CD4-positive, alpha-beta T cell treated with Interleukin-6 for 4 hours (primary cell): ENCODE measurements around the gene DKKL1.
"Not testable (repeated sequence)": the region's sequence is repeated elsewhere in the genome, so short reads cannot be mapped to it uniquely, and the experiment has no call there.

ENCODE experiments used
- DNase-seq: peaks from one replicate; pipeline ENCODE4 v3.0.0-alpha.2; 2020; ENCODE audit warnings: mixed read lengths

DKKL1 gene

GRCh38 chr19:49363268-49364082 is at the start of gene DKKL1:
DKKL1 (plus strand) TSS chr19:49363877; CDS start chr19:49363999, 122 bp downstream.
- DNase-seq: peak; percentile 53

GRCh38 chr19:49315111-49315510 is 48.6 kb upstream of the DKKL1 start:
- no peak for DNase-seq

- no peak for DNase-seq
Measured at GRCh38 chr19:49316284-49316683, 47.4 kb upstream of the DKKL1 start.

- no peak for DNase-seq
Measured at GRCh38 chr19:49318296-49318695, 45.4 kb upstream of the DKKL1 start.

- no peak for DNase-seq
Measured at GRCh38 chr19:49324801-49325576, 38.7 kb upstream of the DKKL1 start, which contains the start of gene SLC6A16. SLC6A16 (minus strand) TSS chr19:49325191; CDS start chr19:49311347, 13,844 bp downstream.

- not testable (repeated sequence) for DNase-seq
Measured at GRCh38 chr19:49325756-49326155, 37.9 kb upstream of the DKKL1 start.

GRCh38 chr19:49326165-49326704 is 37.4 kb upstream of the DKKL1 start:
- no peak for DNase-seq

- DNase-seq: peak; percentile 59
Measured at GRCh38 chr19:49327878-49328544, 35.7 kb upstream of the DKKL1 start.

- DNase-seq: no peak
Measured at GRCh38 chr19:49328741-49329140, 34.9 kb upstream of the DKKL1 start.

- DNase-seq: not testable (repeated sequence)
Measured at GRCh38 chr19:49331187-49331586, 32.5 kb upstream of the DKKL1 start.

GRCh38 chr19:49331616-49332055 is 32.0 kb upstream of the DKKL1 start:
- DNase-seq: peak; percentile 67

- not testable (repeated sequence) for DNase-seq
Measured at GRCh38 chr19:49332691-49333417, 30.8 kb upstream of the DKKL1 start.

GRCh38 chr19:49333418-49333805 is 30.3 kb upstream of the DKKL1 start:
- no peak for DNase-seq

- peak; percentile 85 for DNase-seq
Measured at GRCh38 chr19:49333811-49334288, 29.8 kb upstream of the DKKL1 start.

GRCh38 chr19:49335071-49335783 is 28.4 kb upstream of the DKKL1 start, which contains the start of gene CD37:
CD37 (plus strand) TSS chr19:49335406; CDS start chr19:49335541, 135 bp downstream.
- DNase-seq: peak; percentile 69

GRCh38 chr19:49335784-49336481 is 27.7 kb upstream of the DKKL1 start:
- no peak for DNase-seq

- no peak for DNase-seq
Measured at GRCh38 chr19:49336482-49337266, 27.0 kb upstream of the DKKL1 start.

GRCh38 chr19:49337267-49338022 is 26.2 kb upstream of the DKKL1 start:
- DNase-seq: no peak
